ENCODE measurements around the gene LKAAEAR1.

GRCh38 chr20:64065974-64066343 lies 18.2 kb downstream of the LKAAEAR1 start:
- no peak for TF ChIP-seq EZH2 (IDR thresholded peaks at IDR 0.05)
- no peak for TF ChIP-seq POLR2AphosphoS5 (IDR thresholded peaks at IDR 0.05; ENCODE audit: borderline replicate concordance, low read depth, low read length)
